ENCODE measurements around the gene DMD. TPM values are rescaled to one million over a fixed set of nuclear protein-coding genes. Genes with fewer than 3 reads are reported as not detected.

Gene DMD
- total and polyA plus RNA-seq, 2 donors (not counting 1 experiment from before 2014, with no cell fraction given) = 5.1 to 7.2 TPM

GRCh38 chrX:32985544-32985943 is 225.8 kb downstream of the DMD start:
- no peak overlapping the region for H3K9ac ChIP-seq (ENCODE audit: insufficient read depth, low read length)
- TF ChIP-seq CTCF (conservative IDR thresholded peaks at IDR 0.05 in 1 of 2, IDR thresholded peaks at IDR 0.05 in 1 of 2; ENCODE audit: low read depth in 1 of 2, low read length in 2 of 2) (no peak), EZH2 (IDR thresholded peaks at IDR 0.05; ENCODE audit: low read length, missing control alignments) (no peak)
- H3K79me2 ChIP-seq (ENCODE audit: control insufficient read depth, insufficient read depth, low read length) = no peaks in the 10 kb centered on the region
- H3K4me3 ChIP-seq (replicated peaks in 1 of 4; ENCODE audit: control extremely low read depth in 1 of 4, insufficient read depth in 1 of 4, low read depth in 3 of 4, low read length in 4 of 4) = no peak overlapping the region
- no peaks in the 10 kb centered on the region for H3K27me3 ChIP-seq (ENCODE audit: control insufficient read depth, insufficient read depth, low read length)
- H3K9me3 ChIP-seq (ENCODE audit: control insufficient read depth, insufficient read depth, low read depth, low read length) = no peaks in the 10 kb centered on the region
- no peak overlapping the region for H2AFZ ChIP-seq (ENCODE audit: low read length)
- no peaks in the 10 kb centered on the region for H4K20me1 ChIP-seq (ENCODE audit: control insufficient read depth, extremely low read depth, insufficient read depth, low read length)
- no peak overlapping the region for H3K27ac ChIP-seq (ENCODE audit: insufficient read depth, low read length)
- H3K36me3 ChIP-seq (ENCODE audit: control insufficient read depth, insufficient read depth, low read length) = no peaks in the 10 kb centered on the region
- no peak overlapping the region for H3K4me2 ChIP-seq (ENCODE audit: extremely low read depth, insufficient read depth, low read length)
- H3K4me1 ChIP-seq (ENCODE audit: control insufficient read depth, extremely low read depth, insufficient read depth, low read length) = no peaks in the 10 kb centered on the region
- no peak for DNase-seq (ENCODE audit: low read depth in 2 of 2)

- no peak overlapping the region for H3K9ac ChIP-seq (ENCODE audit: insufficient read depth, low read length)
- no peaks in the 10 kb centered on the region for H4K20me1 ChIP-seq (ENCODE audit: control insufficient read depth, extremely low read depth, insufficient read depth, low read length)
- no peak overlapping the region for H2AFZ ChIP-seq (ENCODE audit: low read length)
- no peak overlapping the region for H3K4me3 ChIP-seq (replicated peaks in 1 of 4; ENCODE audit: control extremely low read depth in 1 of 4, insufficient read depth in 1 of 4, low read depth in 3 of 4, low read length in 4 of 4)
- no peak overlapping the region for H3K27ac ChIP-seq (ENCODE audit: insufficient read depth, low read length)
- H3K4me2 ChIP-seq (ENCODE audit: extremely low read depth, insufficient read depth, low read length) = no peak overlapping the region
- H3K79me2 ChIP-seq (ENCODE audit: control insufficient read depth, insufficient read depth, low read length) = no peaks in the 10 kb centered on the region
- H3K4me1 ChIP-seq (ENCODE audit: control insufficient read depth, extremely low read depth, insufficient read depth, low read length) = no peaks in the 10 kb centered on the region
- no peaks in the 10 kb centered on the region for H3K9me3 ChIP-seq (ENCODE audit: control insufficient read depth, insufficient read depth, low read depth, low read length)
- TF ChIP-seq CTCF (conservative IDR thresholded peaks at IDR 0.05 in 1 of 2, IDR thresholded peaks at IDR 0.05 in 1 of 2; ENCODE audit: low read depth in 1 of 2, low read length in 2 of 2) (no peak), EZH2 (IDR thresholded peaks at IDR 0.05; ENCODE audit: low read length, missing control alignments) (no peak)
- no peaks in the 10 kb centered on the region for H3K27me3 ChIP-seq (ENCODE audit: control insufficient read depth, insufficient read depth, low read length)
- DNase-seq (ENCODE audit: low read depth in 2 of 2) = no peak
- no peaks in the 10 kb centered on the region for H3K36me3 ChIP-seq (ENCODE audit: control insufficient read depth, insufficient read depth, low read length)
These were observed 244.5 kb downstream of the DMD start for GRCh38 chrX:32966821-32967355.

GRCh38 chrX:32954125-32954524 is 257.2 kb downstream of the DMD start:
- no peaks in the 10 kb centered on the region for H3K79me2 ChIP-seq (ENCODE audit: control insufficient read depth, insufficient read depth, low read length)
- H3K9ac ChIP-seq (ENCODE audit: insufficient read depth, low read length) = no peak overlapping the region
- DNase-seq (ENCODE audit: low read depth in 2 of 2) = no peak
- TF ChIP-seq CTCF (conservative IDR thresholded peaks at IDR 0.05 in 1 of 2, IDR thresholded peaks at IDR 0.05 in 1 of 2; ENCODE audit: low read depth in 1 of 2, low read length in 2 of 2) (no peak), EZH2 (IDR thresholded peaks at IDR 0.05; ENCODE audit: low read length, missing control alignments) (no peak)
- H3K27me3 ChIP-seq (ENCODE audit: control insufficient read depth, insufficient read depth, low read length) = no peaks in the 10 kb centered on the region
- H3K27ac ChIP-seq (ENCODE audit: insufficient read depth, low read length) = no peak overlapping the region
- H4K20me1 ChIP-seq (ENCODE audit: control insufficient read depth, extremely low read depth, insufficient read depth, low read length) = no peaks in the 10 kb centered on the region
- no peak overlapping the region for H3K4me2 ChIP-seq (ENCODE audit: extremely low read depth, insufficient read depth, low read length)
- H3K4me3 ChIP-seq (replicated peaks in 1 of 4; ENCODE audit: control extremely low read depth in 1 of 4, insufficient read depth in 1 of 4, low read depth in 3 of 4, low read length in 4 of 4) = no peak overlapping the region
- H2AFZ ChIP-seq (ENCODE audit: low read length) = no peak overlapping the region
- H3K9me3 ChIP-seq (ENCODE audit: control insufficient read depth, insufficient read depth, low read depth, low read length) = no peaks in the 10 kb centered on the region
- H3K4me1 ChIP-seq (ENCODE audit: control insufficient read depth, extremely low read depth, insufficient read depth, low read length) = no peaks in the 10 kb centered on the region
- no peaks in the 10 kb centered on the region for H3K36me3 ChIP-seq (ENCODE audit: control insufficient read depth, insufficient read depth, low read length)
